Omental fat pad (tissue), 4 donors: Measurements from ENCODE around the gene CKB. TPM values are rescaled to one million over a fixed set of nuclear protein-coding genes. Genes with fewer than 3 reads are reported as not detected.

Experiments
- ATAC-seq: fragments of 150-250 bp; one replicate; pipeline ENCODE4 v1.9.1; 2016; ENCODE audit warnings: mild to moderate bottlenecking, moderate library complexity; ENCODE audit not compliant: low FRiP score
- DNase-seq: peaks from one replicate; pipeline ENCODE4 v3.0.0-alpha.2; 2019; ENCODE audit warnings: low spot score
- CTCF ChIP-seq, 3 donors: fragments of 450-650 bp; IDR thresholded peaks; one replicate each; pipeline ENCODE4 v1.5.1; 2016 to 2017; ENCODE audit warnings: antibody characterized with exemption in 3 of 3, mild to moderate bottlenecking in 3 of 3, moderate library complexity in 2 of 3
- total RNA-seq, 4 donors: library from RNA; depleted of rRNA; stranded (reverse); fragments of >200 nt; gene quantifications; one replicate each; pipeline ENCODE4 v1.1.0, GENCODE V29; 2016

Gene CKB
- total RNA-seq, 4 donors from 2014 or later = 173 to 275 (median 217) TPM

DNA sequence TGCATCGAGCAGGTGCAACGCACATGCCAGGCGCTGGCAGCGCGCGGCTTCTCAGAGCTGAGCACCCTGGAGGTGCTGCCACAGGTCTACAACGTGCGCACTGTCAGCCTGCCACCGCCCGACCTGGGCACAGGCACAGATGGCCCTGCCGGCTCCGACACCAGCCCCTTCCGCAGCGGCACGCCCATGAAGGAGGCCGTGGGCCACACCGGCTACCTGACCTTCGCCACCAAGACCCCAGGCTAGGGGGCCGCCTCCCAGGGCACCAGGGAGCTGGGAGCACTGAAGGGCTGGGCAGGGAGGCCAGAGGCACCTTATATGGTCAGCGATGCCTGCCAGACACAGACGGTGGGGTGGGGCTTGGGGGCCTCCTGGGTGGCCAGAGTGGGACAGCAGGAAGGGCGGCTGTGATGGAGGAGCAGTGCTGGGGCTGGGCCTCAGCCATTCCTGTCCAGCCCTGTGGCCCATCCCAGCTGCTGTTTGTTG, 12.0 kb upstream of the CKB start:
- ATAC-seq = no peak
- no peak for TF ChIP-seq CTCF (IDR thresholded peaks at IDR 0.05)
- DNase-seq = no peak

- DNase-seq (no peak), ATAC-seq (no peak)
- no peak for TF ChIP-seq CTCF (IDR thresholded peaks at IDR 0.05)
Measured at GRCh38 chr14:103533999-103534575, 11.5 kb upstream of the CKB start.

- DNase-seq (no peak), ATAC-seq (no peak)
- TF ChIP-seq CTCF (IDR thresholded peaks at IDR 0.05) = no peak
Measured at GRCh38 chr14:103533137-103533998, 10.7 kb upstream of the CKB start.

GRCh38 chr14:103532216-103533136, 9.8 kb upstream of the CKB start:
- DNase-seq = no peak
- no peak for ATAC-seq
- TF ChIP-seq CTCF (IDR thresholded peaks at IDR 0.05) = no peak

DNA sequence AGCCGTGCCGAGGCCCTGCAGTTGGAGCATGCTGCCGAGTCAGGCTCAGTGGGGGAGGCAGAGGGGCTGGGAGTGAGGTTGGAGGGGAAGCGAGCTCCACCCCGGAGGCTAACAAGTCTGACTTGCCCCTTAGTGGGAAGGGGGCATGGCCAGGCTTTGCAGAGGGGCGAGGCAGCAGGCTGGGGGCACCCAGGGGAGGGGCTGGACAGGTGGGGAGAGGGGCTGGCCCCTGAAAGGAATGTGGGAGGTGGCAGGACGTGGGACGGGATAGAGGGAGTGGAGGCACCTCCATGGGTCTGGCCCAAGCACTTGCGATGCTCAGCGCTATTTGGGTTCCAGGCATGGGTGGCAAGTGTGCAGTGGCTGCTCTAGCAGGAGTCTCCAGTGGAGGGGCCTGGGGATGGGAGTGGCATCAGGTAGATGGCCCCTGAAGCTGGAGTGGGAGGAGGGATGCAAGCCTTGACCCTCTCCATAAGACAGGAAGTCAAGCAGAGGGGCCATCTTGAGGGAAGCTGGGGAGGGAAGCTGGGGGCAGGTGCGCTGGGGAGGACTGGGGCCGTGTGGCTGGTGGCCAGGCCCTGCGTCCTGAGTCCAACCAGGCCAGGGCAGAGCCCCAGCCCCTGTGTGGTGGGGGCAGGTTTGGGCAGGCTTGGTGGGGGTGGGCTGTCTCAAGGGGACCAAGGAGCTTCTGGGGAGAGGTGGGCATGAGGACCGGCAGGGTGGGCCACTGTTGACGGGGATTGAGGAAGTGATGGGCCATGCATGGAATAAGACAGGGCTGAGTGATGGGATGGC, 9.0 kb upstream of the CKB start:
- no peak for ATAC-seq
- no peak for DNase-seq
- no peak for TF ChIP-seq CTCF (IDR thresholded peaks at IDR 0.05)

GRCh38 chr14:103530831-103531230, 8.2 kb upstream of the CKB start:
- TF ChIP-seq CTCF (IDR thresholded peaks at IDR 0.05) = no peak
- no peak for ATAC-seq
- no peak for DNase-seq
